Breast epithelium (tissue), 4 donors: ENCODE measurements around the gene ZSCAN26. TPM values are rescaled to one million over a fixed set of nuclear protein-coding genes. Genes with fewer than 3 reads are reported as not detected.
"Not testable (repeated sequence)": the region's sequence is repeated elsewhere in the genome, so short reads cannot be mapped to it uniquely, and the experiment has no call there.

Source experiments
- DNase-seq, 2 donors: peaks; one replicate each; pipeline ENCODE4 v3.0.0-alpha.2; 2019; ENCODE audit warnings: low spot score in 2 of 2
- H3K27ac ChIP-seq, 2 donors: fragments of 200-600 bp; sonication (generic) in 1 of 2; one replicate each; pipeline ENCODE4 v1.5.1; 2016 to 2019; ENCODE audit warnings: mild to moderate bottlenecking in 1 of 2
- H3K27me3 ChIP-seq, 2 donors: fragments of 200-600 bp; sonication (generic) in 1 of 2; one replicate each; pipeline versions ENCODE4 v1.5.1 to v1.6.0; 2017 to 2019; ENCODE audit warnings: control low read depth in 1 of 2, mild to moderate bottlenecking in 1 of 2
- H3K36me3 ChIP-seq: fragments of 200-600 bp; one replicate; pipeline ENCODE4 v1.5.1; 2019
- H3K4me1 ChIP-seq, 2 donors: fragments of 200-600 bp; sonication (generic); one replicate each; pipeline ENCODE4 v1.5.1; 2016 to 2019; ENCODE audit warnings: control low read depth in 1 of 2
- H3K4me3 ChIP-seq, 3 donors: fragments of 200-600 bp; sonication (generic); 1 replicate in 2 of 3; 2 replicates in 1 of 3; pipeline ENCODE4 v1.5.1; 2016 to 2019; ENCODE audit warnings: mild to moderate bottlenecking in 3 of 3, moderate library complexity in 2 of 3
- H3K9me3 ChIP-seq, 2 donors: fragments of 200-600 bp; sonication (generic) in 1 of 2; one replicate each; pipeline ENCODE4 v1.5.1; 2016 to 2019; ENCODE audit warnings: control low read depth in 1 of 2
- CTCF ChIP-seq, 3 donors: fragments of 450-650 bp; IDR thresholded peaks; one replicate each; pipeline ENCODE4 v1.5.1; 2016 to 2017; ENCODE audit warnings: antibody characterized with exemption in 3 of 3, mild to moderate bottlenecking in 3 of 3, moderate library complexity in 3 of 3
- POLR2A ChIP-seq: fragments of 450-650 bp; IDR thresholded peaks from one replicate; pipeline ENCODE4 v1.6.1; 2016; ENCODE audit warnings: antibody characterized with exemption, mild to moderate bottlenecking, moderate library complexity
- POLR2AphosphoS5 ChIP-seq, 3 donors: sonication (generic); formaldehyde crosslinking; IDR thresholded peaks; one replicate each; pipeline ENCODE4 v1.6.1; 2017; ENCODE audit warnings: antibody characterized with exemption in 3 of 3
- intact Hi-C: fragments of 100-400 bp; cut with DNase I; formaldehyde crosslinking; loops from one replicate; pipeline ENCODE4 v1.15.1; 2023; ENCODE audit warnings: low total_unique reads
- total RNA-seq, 3 donors: library from RNA; depleted of rRNA; stranded (reverse); fragments of >200 nt; gene quantifications; one replicate each; pipeline ENCODE4 v1.1.0, GENCODE V29; 2016

The ZSCAN26 gene
- total RNA-seq, 3 donors from 2014 or later = 13.8 to 31.1 (median 25.8) TPM

- H3K36me3 ChIP-seq = no peaks in the 10 kb centered on the region
- H3K27me3 ChIP-seq = no peaks in the 10 kb centered on the region
- H3K9me3 ChIP-seq = peaks cover 0 to 4% of the 10 kb centered on the region in 2 donors
- intact Hi-C loops = no loop called here
- H3K4me3 ChIP-seq = no peak overlapping the region
- no peak overlapping the region for H3K27ac ChIP-seq
- TF ChIP-seq CTCF (IDR thresholded peaks at IDR 0.05) = no peak
- no peak for TF ChIP-seq POLR2AphosphoS5 (IDR thresholded peaks at IDR 0.05)
- no peak for TF ChIP-seq POLR2A
- no peaks in the 10 kb centered on the region for H3K4me1 ChIP-seq
- no peak for DNase-seq
Observed at GRCh38 chr6:28315628-28316027, 48.7 kb downstream of the ZSCAN26 start.

GRCh38 chr6:28317866-28318265, 50.9 kb downstream of the ZSCAN26 start:
- H3K4me3 ChIP-seq, H3K27me3 ChIP-seq, DNase-seq, H3K9me3 ChIP-seq, H3K27ac ChIP-seq, H3K4me1 ChIP-seq, H3K36me3 ChIP-seq, intact Hi-C loops: not testable (repeated sequence)

- Histone ChIP-seq H3K4me3 (no peak overlapping the region), H3K4me1 (no peaks in the 10 kb centered on the region), H3K9me3 (peaks cover 20 to 37% of the 10 kb centered on the region in 2 donors), H3K27ac (no peak overlapping the region), H3K27me3 (no peaks in the 10 kb centered on the region), H3K36me3 (peaks cover 20% of the 10 kb centered on the region)
- TF ChIP-seq POLR2AphosphoS5 (IDR thresholded peaks at IDR 0.05) = no peak
- TF ChIP-seq POLR2A = no peak
- no peak for TF ChIP-seq CTCF (IDR thresholded peaks at IDR 0.05)
- intact Hi-C loops = no loop called here
- no peak for DNase-seq
Observed at GRCh38 chr6:28322661-28323060, 55.7 kb downstream of the ZSCAN26 start.

- TF ChIP-seq CTCF (IDR thresholded peaks at IDR 0.05) (no peak), POLR2A (no peak), POLR2AphosphoS5 (IDR thresholded peaks at IDR 0.05) (no peak)
- Histone ChIP-seq H3K27me3 (no peaks in the 10 kb centered on the region), H3K27ac (peak overlapping the region in 1 of 2 donors; percentile 27), H3K4me1 (no peaks in the 10 kb centered on the region), H3K4me3 (no peak overlapping the region), H3K36me3 (peaks cover 20% of the 10 kb centered on the region), H3K9me3 (peaks cover 29 to 44% of the 10 kb centered on the region in 2 donors)
- no peak for DNase-seq
- intact Hi-C loops = no loop called here
Observed at GRCh38 chr6:28323813-28324424, 57.0 kb downstream of the ZSCAN26 start.

- H3K4me3 ChIP-seq = peak overlapping the region in 1 of 3 donors; percentile 2
- H3K27ac ChIP-seq = no peak overlapping the region
- intact Hi-C loops = no loop called here
- DNase-seq = no peak
- peaks cover 29 to 37% of the 10 kb centered on the region in 2 donors for H3K9me3 ChIP-seq
- no peaks in the 10 kb centered on the region for H3K4me1 ChIP-seq
- no peaks in the 10 kb centered on the region for H3K27me3 ChIP-seq
- TF ChIP-seq POLR2AphosphoS5 (IDR thresholded peaks at IDR 0.05) = no peak
- TF ChIP-seq POLR2A = no peak
- no peak for TF ChIP-seq CTCF (IDR thresholded peaks at IDR 0.05)
- H3K36me3 ChIP-seq = peaks cover 20% of the 10 kb centered on the region
Observed at GRCh38 chr6:28326371-28326948, 59.5 kb downstream of the ZSCAN26 start.

Other genes starting within 250 kb of the ZSCAN26 start
- 1 to 10 TPM in 2 of 3 donors, under 1 TPM in 1; 0.16 to 3.1 (median 2.0) TPM for gene ZNF165, start 186.6 kb upstream of the ZSCAN26 start, total RNA-seq
- 1 to 10 TPM; 2.7 to 9.8 (median 9.7) TPM for gene ZSCAN16, start 142.5 kb upstream of the ZSCAN26 start, total RNA-seq
- 10 to 100 TPM; 21.9 to 33.8 (median 22.9) TPM for gene ZKSCAN8, start 125.3 kb upstream of the ZSCAN26 start, total RNA-seq
- 10 to 100 TPM in 2 of 3 donors, 1 to 10 TPM in 1; 9.0 to 19.3 (median 19.3) TPM for gene ZSCAN9, start 41.9 kb upstream of the ZSCAN26 start, total RNA-seq
- 1 to 10 TPM; 2.4 to 7.2 (median 5.9) TPM for gene ZKSCAN4, start 14.9 kb upstream of the ZSCAN26 start, total RNA-seq
- 1 to 10 TPM; 1.6 to 2.9 (median 2.3) TPM for gene NKAPL, start 7.8 kb upstream of the ZSCAN26 start, total RNA-seq
- gene PGBD1, start 14.4 kb downstream of the ZSCAN26 start, total RNA-seq = 1 to 10 TPM; 4.2 to 5.9 (median 4.6) TPM
- gene ZSCAN31, start 69.0 kb downstream of the ZSCAN26 start, total RNA-seq = 10 to 100 TPM in 2 of 3 donors, 1 to 10 TPM in 1; 4.6 to 19.3 (median 17.4) TPM
- 1 to 10 TPM; 3.4 to 6.4 (median 3.6) TPM for gene ZKSCAN3, start 82.8 kb downstream of the ZSCAN26 start, total RNA-seq
- 10 to 100 TPM in 1 of 3 donors, 1 to 10 TPM in 2; 4.2 to 11.6 (median 7.5) TPM for gene ZSCAN12, start 132.6 kb downstream of the ZSCAN26 start, total RNA-seq
- gene ZSCAN23, start 176.3 kb downstream of the ZSCAN26 start, total RNA-seq = 1 to 10 TPM; 1.1 to 6.0 (median 5.6) TPM
- gene GPX6, start 248.7 kb downstream of the ZSCAN26 start, total RNA-seq = not detected